ENCODE measurements around the gene OSBPL6. TPM values are rescaled to one million over a fixed set of nuclear protein-coding genes. Genes with fewer than 3 reads are reported as not detected.
"Not testable (repeated sequence)": the region's sequence is repeated elsewhere in the genome, so short reads cannot be mapped to it uniquely, and the experiment has no call there.

OSBPL6 gene
- total RNA-seq, 4 donors from 2014 or later: 1.8 to 3.3 (median 2.3) TPM

DNA sequence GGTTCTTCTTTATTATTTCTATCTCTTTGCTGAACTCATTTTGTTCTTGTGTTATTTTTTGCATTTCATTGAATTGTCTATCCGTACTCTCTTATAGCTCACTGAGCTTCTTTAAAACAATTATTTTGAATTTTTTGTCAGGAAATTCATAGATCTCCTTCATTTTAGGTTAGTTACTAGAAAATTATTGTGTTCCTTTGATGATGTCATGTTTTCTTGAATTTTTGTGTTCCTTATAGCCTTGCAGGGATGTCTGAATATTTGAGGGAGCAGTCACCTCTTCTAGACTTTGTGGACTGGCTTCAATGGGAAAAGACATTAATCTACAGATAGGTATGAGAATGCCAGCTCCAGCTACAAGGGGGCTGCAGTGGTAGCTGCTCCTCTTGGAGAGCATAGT lies 20.7 kb upstream of the OSBPL6 start:
- Histone ChIP-seq H3K27me3 (no peaks in the 10 kb centered on the region), H3K9me3 (no peaks in the 10 kb centered on the region), H3K4me3 (no peak overlapping the region), H3K36me3 (no peaks in the 10 kb centered on the region), H3K27ac (replicated peaks in 1 of 4) (no peak overlapping the region), H3K4me1 (no peaks in the 10 kb centered on the region)
- 91% methylated on average over 1 of the region's 1 CpG for WGBS
- DNase-seq (ENCODE audit: extremely low spot score): no peak
- no peak for TF ChIP-seq EP300 (IDR thresholded peaks at IDR 0.05)
- TF ChIP-seq POLR2A (IDR thresholded peaks at IDR 0.05; ENCODE audit: low read depth): no peak
- TF ChIP-seq, protein P1, sequence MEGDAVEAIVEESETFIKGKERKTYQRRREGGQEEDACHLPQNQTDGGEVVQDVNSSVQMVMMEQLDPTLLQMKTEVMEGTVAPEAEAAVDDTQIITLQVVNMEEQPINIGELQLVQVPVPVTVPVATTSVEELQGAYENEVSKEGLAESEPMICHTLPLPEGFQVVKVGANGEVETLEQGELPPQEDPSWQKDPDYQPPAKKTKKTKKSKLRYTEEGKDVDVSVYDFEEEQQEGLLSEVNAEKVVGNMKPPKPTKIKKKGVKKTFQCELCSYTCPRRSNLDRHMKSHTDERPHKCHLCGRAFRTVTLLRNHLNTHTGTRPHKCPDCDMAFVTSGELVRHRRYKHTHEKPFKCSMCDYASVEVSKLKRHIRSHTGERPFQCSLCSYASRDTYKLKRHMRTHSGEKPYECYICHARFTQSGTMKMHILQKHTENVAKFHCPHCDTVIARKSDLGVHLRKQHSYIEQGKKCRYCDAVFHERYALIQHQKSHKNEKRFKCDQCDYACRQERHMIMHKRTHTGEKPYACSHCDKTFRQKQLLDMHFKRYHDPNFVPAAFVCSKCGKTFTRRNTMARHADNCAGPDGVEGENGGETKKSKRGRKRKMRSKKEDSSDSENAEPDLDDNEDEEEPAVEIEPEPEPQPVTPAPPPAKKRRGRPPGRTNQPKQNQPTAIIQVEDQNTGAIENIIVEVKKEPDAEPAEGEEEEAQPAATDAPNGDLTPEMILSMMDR (IDR thresholded peaks at IDR 0.05): no peak
- TF ChIP-seq POLR2AphosphoS5 (IDR thresholded peaks at IDR 0.05): no peak
- intact Hi-C loops (cut with DNase I): no loop called here

DNA sequence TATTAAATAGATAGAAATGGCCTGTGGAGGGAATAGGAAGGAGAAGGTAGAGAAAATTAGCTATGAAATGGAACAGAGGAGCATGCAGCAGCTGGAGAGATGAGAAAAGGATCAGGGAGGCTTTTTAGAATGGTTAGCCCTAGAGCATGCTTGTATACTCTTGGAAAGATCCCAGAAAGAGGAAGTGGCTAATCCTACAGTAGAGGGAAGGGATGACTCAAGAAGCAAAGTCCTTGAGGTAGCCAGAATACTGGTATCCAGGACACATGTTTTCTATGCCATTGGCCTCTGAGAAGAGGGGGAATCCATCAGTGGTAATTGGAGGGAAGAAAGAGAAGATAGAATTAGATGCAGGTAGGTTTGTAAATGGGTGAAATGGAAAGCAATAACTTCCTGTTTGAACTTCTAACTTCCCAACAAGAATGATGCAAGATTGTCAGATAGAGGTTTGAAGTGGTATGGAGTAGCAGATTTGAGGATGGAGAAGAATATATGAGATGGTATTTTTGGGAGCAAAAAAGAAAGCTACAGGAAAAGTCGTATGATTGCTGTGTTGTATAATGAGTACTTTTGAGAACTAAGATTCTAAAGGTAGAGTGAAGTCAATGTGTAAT lies 17.1 kb upstream of the OSBPL6 start:
- intact Hi-C loops (cut with DNase I): no loop called here
- Histone ChIP-seq H3K27ac (replicated peaks in 1 of 4) (no peak overlapping the region), H3K27me3 (no peaks in the 10 kb centered on the region), H3K4me1 (no peaks in the 10 kb centered on the region), H3K9me3 (no peaks in the 10 kb centered on the region), H3K4me3 (no peak overlapping the region), H3K36me3 (no peaks in the 10 kb centered on the region)
- 87% methylated on average over 1 of the region's 1 CpG for WGBS
- DNase-seq (ENCODE audit: extremely low spot score): no peak
- TF ChIP-seq EP300 (IDR thresholded peaks at IDR 0.05) (no peak), POLR2AphosphoS5 (IDR thresholded peaks at IDR 0.05) (no peak), POLR2A (IDR thresholded peaks at IDR 0.05; ENCODE audit: low read depth) (no peak)
- TF ChIP-seq, protein P1 (IDR thresholded peaks at IDR 0.05): no peak

DNA sequence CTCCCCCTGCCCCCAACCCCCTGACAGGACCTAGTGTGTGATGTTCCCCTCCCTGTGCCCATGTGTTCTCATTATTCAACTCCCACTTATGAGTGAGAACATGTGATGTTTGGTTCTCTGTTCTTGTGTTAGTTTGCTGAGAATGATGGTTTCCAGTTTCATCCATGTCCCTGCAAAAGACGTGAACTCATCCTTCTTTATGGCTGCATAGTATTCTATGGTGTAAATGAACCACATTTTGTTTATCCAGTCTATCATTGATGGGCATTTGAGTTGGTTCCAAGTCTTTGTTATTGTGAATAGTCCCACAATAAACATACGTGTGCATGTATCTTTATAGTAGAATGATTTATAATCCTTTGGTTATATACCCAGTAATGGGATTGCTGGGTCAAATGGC lies 13.7 kb upstream of the OSBPL6 start:
- intact Hi-C loops (cut with DNase I); H3K4me3 ChIP-seq; H3K27me3 ChIP-seq; H3K4me1 ChIP-seq; H3K27ac ChIP-seq (replicated peaks in 1 of 4); DNase-seq (ENCODE audit: extremely low spot score); H3K9me3 ChIP-seq; H3K36me3 ChIP-seq: not testable (repeated sequence)
- 82% methylated on average over 2 of the region's 2 CpGs for WGBS

DNA sequence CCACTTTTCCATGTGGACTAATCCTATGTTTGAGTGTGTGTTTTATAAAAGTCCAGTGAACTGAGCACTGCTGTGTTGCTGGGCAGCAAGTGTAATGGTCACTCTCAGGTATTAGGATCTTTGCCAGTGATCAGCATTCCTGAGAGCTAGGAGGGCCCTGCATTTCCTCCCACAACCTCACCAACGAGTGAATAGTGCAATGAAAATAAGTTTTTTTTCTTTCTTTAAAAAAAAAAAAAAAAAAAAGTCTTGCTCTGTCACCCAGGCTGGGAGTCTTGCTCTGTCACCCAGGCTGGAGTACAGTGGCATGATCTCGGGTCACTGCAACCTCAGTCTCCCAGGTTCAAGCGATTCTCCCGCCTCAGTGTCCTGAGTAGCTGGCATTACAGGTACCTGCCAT lies 6.5 kb upstream of the OSBPL6 start:
- Histone ChIP-seq H3K27me3 (no peaks in the 10 kb centered on the region), H3K27ac (replicated peaks in 1 of 4) (no peak overlapping the region), H3K4me3 (no peak overlapping the region), H3K36me3 (no peaks in the 10 kb centered on the region), H3K9me3 (no peaks in the 10 kb centered on the region), H3K4me1 (no peaks in the 10 kb centered on the region)
- TF ChIP-seq POLR2A (IDR thresholded peaks at IDR 0.05; ENCODE audit: low read depth) (no peak), EP300 (IDR thresholded peaks at IDR 0.05) (no peak), POLR2AphosphoS5 (IDR thresholded peaks at IDR 0.05) (no peak)
- TF ChIP-seq, protein P1 (IDR thresholded peaks at IDR 0.05): no peak
- no peak for DNase-seq (ENCODE audit: extremely low spot score)
- intact Hi-C loops (cut with DNase I): no loop called here
- WGBS: 93% methylated on average over 4 of the region's 4 CpGs

DNA sequence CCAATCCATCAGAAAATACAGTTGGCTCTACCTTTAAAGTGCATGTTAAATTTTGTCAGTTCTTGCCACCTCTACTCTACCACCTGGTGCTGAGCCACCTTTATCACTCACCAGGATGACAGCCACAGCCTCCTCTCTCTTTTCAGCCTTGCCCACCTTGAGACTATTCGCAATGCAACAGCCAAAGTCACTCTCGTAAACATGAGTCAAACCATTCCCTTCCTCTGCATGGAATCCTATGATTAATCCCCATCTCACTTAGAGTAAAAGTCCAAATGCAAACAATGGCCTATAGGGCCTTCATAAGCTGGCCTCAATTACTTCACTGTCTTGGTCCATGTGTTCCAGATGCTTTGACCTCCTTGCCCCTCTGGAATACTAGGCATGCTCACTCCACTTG lies 5.8 kb upstream of the OSBPL6 start:
- no peak for DNase-seq (ENCODE audit: extremely low spot score)
- Histone ChIP-seq H3K36me3 (no peaks in the 10 kb centered on the region), H3K27ac (replicated peaks in 1 of 4) (no peak overlapping the region), H3K27me3 (peaks cover 0 to 4% (median 0%) of the 10 kb centered on the region in 4 donors), H3K4me3 (no peak overlapping the region), H3K9me3 (no peaks in the 10 kb centered on the region), H3K4me1 (peaks cover 2 to 6% (median 4%) of the 10 kb centered on the region in 4 donors)
- 89% methylated on average over 2 of the region's 2 CpGs for WGBS
- TF ChIP-seq EP300 (IDR thresholded peaks at IDR 0.05) (no peak), POLR2AphosphoS5 (IDR thresholded peaks at IDR 0.05) (no peak), POLR2A (IDR thresholded peaks at IDR 0.05; ENCODE audit: low read depth) (no peak)
- TF ChIP-seq, protein P1 (IDR thresholded peaks at IDR 0.05): no peak
- intact Hi-C loops (cut with DNase I): no loop called here
